Sigmoid colon (tissue), 7 donors: Measurements from ENCODE around the gene MYH4. TPM values are rescaled to one million over a fixed set of nuclear protein-coding genes. Genes with fewer than 3 reads are reported as not detected.
A peak's percentile ranks its signal among the peaks of the same experiment; 100 is the strongest.

Source experiments
- DNase-seq: peaks from one replicate; pipeline ENCODE4 v3.0.0-alpha.2; 2019
- H3K27ac ChIP-seq, 4 donors: fragments of 200-600 bp; sonication (generic); one replicate each; pipeline ENCODE4 v1.5.1; 2016 to 2019; ENCODE audit warnings: mild to moderate bottlenecking in 1 of 4
- H3K27me3 ChIP-seq, 3 donors: fragments of 200-600 bp; sonication (generic); one replicate each; pipeline ENCODE4 v1.5.1; 2019; ENCODE audit warnings: mild to moderate bottlenecking in 1 of 3
- H3K36me3 ChIP-seq, 4 donors: fragments of 200-600 bp; sonication (generic); one replicate each; pipeline ENCODE4 v1.5.1; 2016 to 2019
- H3K4me1 ChIP-seq, 4 donors: fragments of 200-600 bp; sonication (generic); one replicate each; pipeline ENCODE4 v1.5.1; 2017 to 2019
- H3K4me3 ChIP-seq, 4 donors: fragments of 200-600 bp; sonication (generic); one replicate each; pipeline ENCODE4 v1.5.1; 2017 to 2019; ENCODE audit warnings: mild to moderate bottlenecking in 2 of 4, moderate library complexity in 1 of 4
- H3K9me3 ChIP-seq, 4 donors: fragments of 200-600 bp in 3 of 4; sonication (generic) in 3 of 4; one replicate each; pipeline versions ENCODE4 v1.5.1 to v1.6.1; 2013 to 2019
- CTCF ChIP-seq, 4 experiments: fragments of 450-650 bp in 3 of 4; fragments of 200-600 bp in 1 of 4; IDR thresholded peaks; one replicate each; pipeline ENCODE4 v1.5.1; 2016 to 2019; ENCODE audit warnings: antibody characterized with exemption in 4 of 4, mild to moderate bottlenecking in 3 of 4, moderate library complexity in 2 of 4
- EP300 ChIP-seq, 4 donors: sonication (generic); formaldehyde crosslinking; IDR thresholded peaks; one replicate each; pipeline ENCODE4 v1.6.1; 2017; ENCODE audit warnings: antibody characterized with exemption in 4 of 4
- POLR2A ChIP-seq, 2 donors: fragments of 450-650 bp; IDR thresholded peaks; one replicate each; pipeline ENCODE4 v1.6.1; 2016; ENCODE audit warnings: antibody characterized with exemption in 2 of 2, mild to moderate bottlenecking in 2 of 2, moderate library complexity in 2 of 2
- POLR2AphosphoS5 ChIP-seq, 4 donors: sonication (generic); formaldehyde crosslinking; IDR thresholded peaks; one replicate each; pipeline ENCODE4 v1.6.1; 2017; ENCODE audit warnings: antibody characterized with exemption in 4 of 4
- WGBS, 2 donors: extraction: QIAGEN DNeasy Blood & Tissue Kit; methylation state at CpG; one replicate each; pipeline ENCODE4 v1.1.7; 2013; 5-methylcytosine and 5-hydroxymethylcytosine counted together
- intact Hi-C: fragments of 100-400 bp; cut with DNase I; formaldehyde crosslinking; loops from one replicate; pipeline ENCODE4 v1.15.1; 2023
- polyA plus RNA-seq, 3 donors: library from polyadenylated mRNA; stranded (reverse); fragments of 200-250 nt; gene quantifications; one replicate each; pipeline ENCODE4 v1.2.3, GENCODE V29; 2013
- total RNA-seq, 4 donors: library from RNA; depleted of rRNA; stranded (reverse); fragments of >200 nt; gene quantifications; one replicate each; pipeline ENCODE4 v1.1.0, GENCODE V29; 2016
- donor health status: healthy with polysubstance abuse.
- donor health status: Bipolar disorder and iron deficiency.
- donor health status: healthy.

The MYH4 gene
- total and polyA plus RNA-seq, 7 donors, result 0.03 TPM; not detected in 6

GRCh38 chr17:10513299-10514067 is 44.1 kb upstream of the MYH4 start:
- peaks cover 0 to 15% (median 11%) of the 10 kb centered on the region in 4 donors for H3K4me1 ChIP-seq

GRCh38 chr17:10512856-10513255 is 43.5 kb upstream of the MYH4 start:
- intact Hi-C loops, result no loop called here
- no peak for TF ChIP-seq CTCF (IDR thresholded peaks at IDR 0.05)
- TF ChIP-seq POLR2A (IDR thresholded peaks at IDR 0.05), result no peak
- TF ChIP-seq POLR2AphosphoS5 (IDR thresholded peaks at IDR 0.05), result no peak
- TF ChIP-seq EP300 (IDR thresholded peaks at IDR 0.05), result no peak
- Histone ChIP-seq H3K4me3 (no peak overlapping the region), H3K36me3 (no peaks in the 10 kb centered on the region), H3K27me3 (no peaks in the 10 kb centered on the region), H3K4me1 (peaks cover 0 to 13% (median 11%) of the 10 kb centered on the region in 4 donors), H3K9me3 (no peaks in the 10 kb centered on the region), H3K27ac (no peak overlapping the region)
- 82% methylated on average over 2 of the region's 2 CpGs for WGBS, 2 donors
- DNase-seq, result no peak

More at GRCh38 chr17:10513299-10514067, 44.1 kb upstream of the MYH4 start:
- no peak overlapping the region for H3K27ac ChIP-seq
- TF ChIP-seq EP300 (IDR thresholded peaks at IDR 0.05) (no peak), POLR2AphosphoS5 (IDR thresholded peaks at IDR 0.05) (peak in 3 of 4 donors; percentile 8 to 46 (median 43))
- H3K4me3 ChIP-seq, result no peak overlapping the region
- intact Hi-C loops, result no loop called here
- H3K36me3 ChIP-seq, result no peaks in the 10 kb centered on the region
- H3K27me3 ChIP-seq, result no peaks in the 10 kb centered on the region
- H3K9me3 ChIP-seq, result no peaks in the 10 kb centered on the region
- DNase-seq, result no peak
- 66 to 86% methylated on average over 6 of the region's 6 CpGs for WGBS, 2 donors

- no peak for TF ChIP-seq CTCF (IDR thresholded peaks at IDR 0.05)
- no peak for TF ChIP-seq POLR2AphosphoS5 (IDR thresholded peaks at IDR 0.05)
- no peak for TF ChIP-seq EP300 (IDR thresholded peaks at IDR 0.05)
- TF ChIP-seq POLR2A (IDR thresholded peaks at IDR 0.05), result no peak
- WGBS, 2 donors, result 73 to 80% methylated on average over 3 of the region's 3 CpGs
- Histone ChIP-seq H3K9me3 (no peaks in the 10 kb centered on the region), H3K27me3 (no peaks in the 10 kb centered on the region), H3K36me3 (no peaks in the 10 kb centered on the region), H3K27ac (no peak overlapping the region), H3K4me3 (no peak overlapping the region), H3K4me1 (no peaks in the 10 kb centered on the region)
- DNase-seq, result no peak
- intact Hi-C loops, result loop anchor here (10.0 kb wide), 1 partner anchor 55 kb away; no protein-coding TSS in a partner anchor
Measured at GRCh38 chr17:10499950-10500349, 30.6 kb upstream of the MYH4 start.

GRCh38 chr17:10492004-10492403 is 22.6 kb upstream of the MYH4 start:
- Histone ChIP-seq H3K9me3 (peaks cover 0 to 9% (median 4%) of the 10 kb centered on the region in 4 donors), H3K4me3 (no peak overlapping the region), H3K36me3 (no peaks in the 10 kb centered on the region), H3K4me1 (no peaks in the 10 kb centered on the region), H3K27me3 (no peaks in the 10 kb centered on the region), H3K27ac (no peak overlapping the region)
- WGBS, 2 donors, result 93 to 95% methylated on average over 2 of the region's 2 CpGs
- intact Hi-C loops, result loop anchor here (10.0 kb wide), 1 partner anchor 63 kb away; no protein-coding TSS in a partner anchor
- no peak for DNase-seq
- TF ChIP-seq CTCF (IDR thresholded peaks at IDR 0.05) (no peak), POLR2A (IDR thresholded peaks at IDR 0.05) (no peak), POLR2AphosphoS5 (IDR thresholded peaks at IDR 0.05) (no peak), EP300 (IDR thresholded peaks at IDR 0.05) (no peak)

- DNase-seq, result no peak
- TF ChIP-seq POLR2AphosphoS5 (IDR thresholded peaks at IDR 0.05) (no peak), POLR2A (IDR thresholded peaks at IDR 0.05) (no peak), EP300 (IDR thresholded peaks at IDR 0.05) (no peak), CTCF (IDR thresholded peaks at IDR 0.05) (no peak)
- no peaks in the 10 kb centered on the region for H3K4me1 ChIP-seq
- H3K4me3 ChIP-seq, result no peak overlapping the region
- intact Hi-C loops, result no loop called here
- H3K9me3 ChIP-seq, result peaks cover 0 to 5% (median 1%) of the 10 kb centered on the region in 4 donors
- H3K36me3 ChIP-seq, result no peaks in the 10 kb centered on the region
- no peaks in the 10 kb centered on the region for H3K27me3 ChIP-seq
- WGBS, 2 donors, result 75 to 88% methylated on average over 1 of the region's 1 CpG
- no peak overlapping the region for H3K27ac ChIP-seq
Measured at GRCh38 chr17:10482252-10482651, 12.9 kb upstream of the MYH4 start.
